Trophoblast cell (in vitro differentiated cells and primary cell): ENCODE results near the gene SLC12A8.
A peak's percentile ranks its signal among the peaks of the same experiment; 100 is the strongest.

Experiments
- DNase-seq, 2 donors: peaks; one replicate each; pipeline ENCODE4 v3.0.0-alpha.2; 2016
- H2AFZ ChIP-seq: 2 replicates; pipeline ENCODE4 v1.6.1; 2013; ENCODE audit warnings: low read length, moderate library complexity, mild to moderate bottlenecking; ENCODE audit not compliant: insufficient read depth, poor library complexity
- H2AK5ac ChIP-seq: 2 replicates; pipeline ENCODE4 v1.6.1; 2013; ENCODE audit warnings: mild to moderate bottlenecking, low read length
- H2BK120ac ChIP-seq: 2 replicates; pipeline ENCODE4 v1.6.1; 2013; ENCODE audit warnings: low read length, mild to moderate bottlenecking, moderate library complexity; ENCODE audit not compliant: insufficient read depth, poor library complexity
- H2BK12ac ChIP-seq: 2 replicates; pipeline ENCODE4 v1.6.1; 2013; ENCODE audit warnings: mild to moderate bottlenecking, low read length, moderate library complexity
- H2BK5ac ChIP-seq: 2 replicates; pipeline ENCODE4 v1.6.1; 2013; ENCODE audit warnings: low read length, low read depth, moderate library complexity, mild to moderate bottlenecking; ENCODE audit not compliant: poor library complexity
- H3K14ac ChIP-seq: 2 replicates; pipeline ENCODE4 v1.6.1; 2013; ENCODE audit warnings: mild to moderate bottlenecking, low read length
- H3K18ac ChIP-seq: 2 replicates; pipeline ENCODE4 v1.6.1; 2013; ENCODE audit warnings: mild to moderate bottlenecking, low read length
- H3K23ac ChIP-seq: 2 replicates; pipeline ENCODE4 v1.6.1; 2013; ENCODE audit warnings: low read length
- H3K27ac ChIP-seq: 2 replicates; pipeline ENCODE4 v1.5.1; 2013; ENCODE audit warnings: low read depth, mild to moderate bottlenecking, inconsistent platforms, low read length, moderate library complexity
- H3K27me3 ChIP-seq: 2 replicates; pipeline ENCODE4 v1.6.1; 2013; ENCODE audit warnings: inconsistent platforms, mild to moderate bottlenecking, low read length, moderate library complexity; ENCODE audit not compliant: insufficient read depth
- H3K36me3 ChIP-seq, 2 experiments: 1 replicate in 1 of 2; 2 replicates in 1 of 2; pipeline ENCODE4 v1.6.1; 2013; ENCODE audit warnings: low read length in 2 of 2, mild to moderate bottlenecking in 2 of 2, moderate library complexity in 1 of 2; ENCODE audit not compliant: insufficient read depth in 2 of 2, control insufficient read depth in 1 of 2
- H3K4ac ChIP-seq: 2 replicates; pipeline ENCODE4 v1.6.1; 2013; ENCODE audit warnings: low read depth, mild to moderate bottlenecking, low read length, moderate library complexity
- H3K4me1 ChIP-seq, 2 experiments: 1 replicate in 1 of 2; 2 replicates in 1 of 2; pipeline ENCODE4 v1.6.1; 2013; ENCODE audit warnings: low read length in 2 of 2, mild to moderate bottlenecking in 2 of 2, moderate library complexity in 1 of 2; ENCODE audit not compliant: insufficient read depth in 2 of 2, control insufficient read depth in 1 of 2
- H3K4me2 ChIP-seq: 2 replicates; pipeline ENCODE4 v1.6.1; 2013; ENCODE audit warnings: inconsistent platforms, mild to moderate bottlenecking, low read length, moderate library complexity
- H3K4me3 ChIP-seq: 2 replicates; pipeline ENCODE4 v1.5.1; 2013; ENCODE audit warnings: mild to moderate bottlenecking, low read depth, low read length, inconsistent platforms
- H3K79me1 ChIP-seq: one replicate; pipeline ENCODE4 v1.6.1; 2013; ENCODE audit warnings: low read length
- H3K79me2 ChIP-seq: 2 replicates; pipeline ENCODE4 v1.6.1; 2013; ENCODE audit warnings: low read length, mild to moderate bottlenecking; ENCODE audit not compliant: control insufficient read depth, insufficient read depth, poor library complexity
- H3K9ac ChIP-seq: 2 replicates; pipeline ENCODE4 v1.6.1; 2013; ENCODE audit warnings: mild to moderate bottlenecking, low read length
- H3K9me3 ChIP-seq: 2 replicates; pipeline ENCODE4 v1.6.1; 2013; ENCODE audit warnings: low read depth, mild to moderate bottlenecking, control low read depth, inconsistent platforms, low read length; ENCODE audit not compliant: insufficient read depth
- H4K12ac ChIP-seq: 2 replicates; pipeline ENCODE4 v1.6.1; 2013; ENCODE audit warnings: low read depth, mild to moderate bottlenecking, low read length, moderate library complexity
- H4K8ac ChIP-seq: 2 replicates; pipeline ENCODE4 v1.6.1; 2013; ENCODE audit warnings: low read depth, mild to moderate bottlenecking, low read length, moderate library complexity
- H4K91ac ChIP-seq: one replicate; pipeline ENCODE4 v1.6.1; 2013; ENCODE audit warnings: low read depth, mild to moderate bottlenecking, low read length, moderate library complexity
- WGBS: extraction: QIAGEN DNeasy Blood & Tissue Kit; methylation state at CpG from one replicate; pipeline ENCODE4 v1.1.7; 2013; ENCODE audit warnings: missing lambda C conversion rate; ENCODE audit not compliant: insufficient read length, insufficient coverage; ENCODE audit errors: extremely low coverage; 5-methylcytosine and 5-hydroxymethylcytosine counted together

Gene SLC12A8

GRCh38 chr3:125194849-125195601, 17.5 kb downstream of the SLC12A8 start:
- WGBS = no CpG with 5 or more reads among the region's 5 CpGs
- no peak overlapping the region for H2BK120ac ChIP-seq
- H2AFZ ChIP-seq = no peak overlapping the region
- H3K27ac ChIP-seq = no peak overlapping the region
- H2BK5ac ChIP-seq = no peak overlapping the region
- H4K91ac ChIP-seq = no peak overlapping the region
- no peaks in the 10 kb centered on the region for H3K79me2 ChIP-seq
- H3K4me2 ChIP-seq = no peak overlapping the region
- no peak overlapping the region for H4K8ac ChIP-seq
- H2BK12ac ChIP-seq = no peak overlapping the region
- H4K12ac ChIP-seq = no peak overlapping the region
- DNase-seq = peak; percentile 41 to 82
- H3K9me3 ChIP-seq = no peaks in the 10 kb centered on the region
- no peaks in the 10 kb centered on the region for H3K27me3 ChIP-seq
- no peak overlapping the region for H3K4ac ChIP-seq
- H3K14ac ChIP-seq = no peak overlapping the region
- H3K9ac ChIP-seq = no peak overlapping the region
- H3K4me3 ChIP-seq = no peak overlapping the region
- no peak overlapping the region for H2AK5ac ChIP-seq
- peaks cover 5 to 9% of the 10 kb centered on the region in 2 experiments for H3K4me1 ChIP-seq
- H3K36me3 ChIP-seq = no peaks in the 10 kb centered on the region
- no peak overlapping the region for H3K18ac ChIP-seq
- H3K79me1 ChIP-seq = no peaks in the 10 kb centered on the region
- H3K23ac ChIP-seq = no peak overlapping the region

GRCh38 chr3:125194061-125194848, 18.3 kb downstream of the SLC12A8 start:
- H3K27ac ChIP-seq = no peak overlapping the region
- no peak overlapping the region for H2BK12ac ChIP-seq
- peaks cover 5 to 9% of the 10 kb centered on the region in 2 experiments for H3K4me1 ChIP-seq
- H4K8ac ChIP-seq = no peak overlapping the region
- H4K91ac ChIP-seq = peak overlapping the region; percentile 37
- no peaks in the 10 kb centered on the region for H3K27me3 ChIP-seq
- no peak overlapping the region for H3K4ac ChIP-seq
- no peak overlapping the region for H3K4me2 ChIP-seq
- H3K9ac ChIP-seq = no peak overlapping the region
- H3K23ac ChIP-seq = no peak overlapping the region
- peaks cover 0 to 1% of the 10 kb centered on the region in 2 experiments for H3K36me3 ChIP-seq
- no peaks in the 10 kb centered on the region for H3K79me1 ChIP-seq
- H2BK120ac ChIP-seq = no peak overlapping the region
- H3K79me2 ChIP-seq = no peaks in the 10 kb centered on the region
- no peak overlapping the region for H3K18ac ChIP-seq
- H3K14ac ChIP-seq = no peak overlapping the region
- no peak overlapping the region for H4K12ac ChIP-seq
- no peaks in the 10 kb centered on the region for H3K9me3 ChIP-seq
- no peak overlapping the region for H2AK5ac ChIP-seq
- WGBS = no CpG with 5 or more reads among the region's 7 CpGs
- no peak overlapping the region for H3K4me3 ChIP-seq
- DNase-seq = peak; percentile 58 to 73
- H2AFZ ChIP-seq = no peak overlapping the region
- no peak overlapping the region for H2BK5ac ChIP-seq

DNA sequence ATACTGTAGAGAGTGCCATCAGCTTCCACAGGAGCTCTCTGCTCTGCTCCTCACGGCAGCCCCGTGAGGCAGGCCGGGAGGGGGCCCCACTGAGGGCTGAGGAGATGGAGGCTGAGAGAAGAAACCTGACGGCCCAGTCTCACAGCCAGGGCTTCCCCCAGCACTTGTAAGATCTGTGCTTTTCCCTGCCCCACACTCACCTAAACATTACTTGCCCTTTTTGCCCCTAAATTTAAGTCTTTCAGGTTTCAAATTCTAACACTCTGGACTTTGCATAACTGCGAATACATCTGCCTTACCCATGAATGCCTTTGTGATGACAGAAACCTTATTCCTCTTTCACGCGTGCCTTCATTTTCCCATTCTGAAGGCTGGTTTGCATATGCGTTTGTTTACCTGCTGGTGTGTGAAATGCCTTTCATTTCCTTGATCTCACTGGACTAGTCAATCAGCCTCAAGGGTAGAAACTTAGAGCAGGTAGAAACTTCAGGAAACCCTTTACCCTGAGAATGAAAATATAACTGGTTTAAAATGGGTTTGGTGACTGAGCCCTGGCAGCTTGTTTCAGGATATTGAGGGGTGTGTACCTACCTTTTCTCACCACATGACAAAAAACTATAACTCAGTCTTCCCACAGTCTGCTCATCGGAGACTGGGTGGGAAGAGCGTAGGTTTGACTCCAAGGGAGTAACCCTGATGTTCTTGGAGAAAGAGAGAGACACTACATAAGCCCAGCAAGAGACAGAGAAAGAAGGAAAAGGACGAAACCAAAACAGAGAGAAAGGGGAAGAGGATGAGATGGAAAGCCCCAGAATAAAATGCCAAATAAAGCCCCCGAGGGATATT, 20.1 kb downstream of the SLC12A8 start:
- Histone ChIP-seq H3K36me3 (peaks cover 2% of the 10 kb centered on the region in 2 experiments), H3K4me1 (peaks cover 5 to 9% of the 10 kb centered on the region in 2 experiments), H3K4me3 (no peak overlapping the region), H3K4ac (no peak overlapping the region), H2BK12ac (no peak overlapping the region), H3K9me3 (no peaks in the 10 kb centered on the region), H3K79me2 (no peaks in the 10 kb centered on the region), H2BK5ac (no peak overlapping the region), H3K18ac (no peak overlapping the region), H4K91ac (no peak overlapping the region), H2AFZ (no peak overlapping the region), H3K4me2 (no peak overlapping the region), H4K12ac (no peak overlapping the region), H2AK5ac (no peak overlapping the region), H3K9ac (no peak overlapping the region), H2BK120ac (no peak overlapping the region), H3K23ac (no peak overlapping the region), H3K14ac (no peak overlapping the region), H3K79me1 (no peaks in the 10 kb centered on the region), H3K27me3 (no peaks in the 10 kb centered on the region), H3K27ac (no peak overlapping the region), H4K8ac (peak overlapping the region; percentile 23)
- no CpG with 5 or more reads among the region's 12 CpGs for WGBS
- peak; percentile 55 to 89 for DNase-seq

DNA sequence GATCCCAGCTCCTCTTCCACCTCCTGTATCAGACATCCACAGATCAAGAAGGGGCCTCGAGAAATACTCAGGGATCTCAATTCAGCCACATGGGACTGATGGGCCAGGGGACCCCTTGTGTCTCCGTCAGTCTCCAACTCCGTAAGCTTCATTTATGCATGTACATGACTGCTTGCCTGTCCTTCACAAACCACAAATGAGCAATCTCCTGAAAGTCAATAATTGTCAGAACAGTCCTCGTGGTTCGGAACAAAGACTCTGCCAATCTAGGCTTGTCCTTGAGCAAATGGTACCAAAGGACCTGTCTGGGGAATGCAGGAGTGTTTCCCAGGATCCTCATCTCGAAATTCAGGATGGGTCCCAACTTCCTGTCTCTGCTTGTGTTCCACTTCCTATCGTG, 20.8 kb downstream of the SLC12A8 start:
- Histone ChIP-seq H3K14ac (no peak overlapping the region), H3K27ac (no peak overlapping the region), H2BK120ac (no peak overlapping the region), H3K36me3 (peaks cover 2% of the 10 kb centered on the region in 2 experiments), H4K91ac (no peak overlapping the region), H4K8ac (peak overlapping the region; percentile 23), H2AFZ (no peak overlapping the region), H3K9ac (no peak overlapping the region), H3K4me2 (no peak overlapping the region), H3K9me3 (no peaks in the 10 kb centered on the region), H4K12ac (no peak overlapping the region), H2BK5ac (no peak overlapping the region), H3K79me2 (no peaks in the 10 kb centered on the region), H3K4me3 (no peak overlapping the region), H3K23ac (no peak overlapping the region), H3K79me1 (no peaks in the 10 kb centered on the region), H3K27me3 (no peaks in the 10 kb centered on the region), H3K4me1 (peaks cover 5 to 9% of the 10 kb centered on the region in 2 experiments), H3K4ac (no peak overlapping the region), H2BK12ac (no peak overlapping the region), H3K18ac (no peak overlapping the region), H2AK5ac (no peak overlapping the region)
- WGBS = no CpG with 5 or more reads among the region's 7 CpGs
- no peak for DNase-seq
